NCI-H524 (cell line): Measurements from ENCODE around the gene PHKB.

Experiments
- DNase-seq, 2 experiments: peaks; one replicate each; lab custom pipeline; 2025; lab: John Stamatoyannopoulos, UW

Gene PHKB

GRCh38 chr16:47731252-47731651, 270.1 kb downstream of the PHKB start:
- no peak for DNase-seq

GRCh38 chr16:47732122-47732521, 271.0 kb downstream of the PHKB start:
- no peak for DNase-seq

GRCh38 chr16:47732523-47733111, 271.5 kb downstream of the PHKB start:
- DNase-seq: no peak

GRCh38 chr16:47734081-47734857, 273.1 kb downstream of the PHKB start:
- peak; percentile 88 to 96 for DNase-seq

- DNase-seq: no peak
Observed at GRCh38 chr16:47734987-47735594, 274.0 kb downstream of the PHKB start.

- DNase-seq: peak; percentile 16 to 41
Observed at GRCh38 chr16:47750371-47750770, 289.2 kb downstream of the PHKB start.
